GM06990 (cell line): Measurements from ENCODE around the gene RBMY1J.
"Not testable (repeated sequence)": the region's sequence is repeated elsewhere in the genome, so short reads cannot be mapped to it uniquely, and the experiment has no call there.

Source experiments
- DNase-seq: peaks from one replicate; pipeline ENCODE4 v3.0.0-alpha.2; 2011; ENCODE audit not compliant: insufficient read length; ENCODE audit errors: extremely low read depth
- H3K27me3 ChIP-seq: replicated peaks from 2 replicates; pipeline ENCODE4 v1.6.0; 2011; ENCODE audit warnings: low read length; ENCODE audit not compliant: control insufficient read depth, insufficient read depth
- H3K36me3 ChIP-seq: 2 replicates; pipeline ENCODE4 v1.5.1; 2011; ENCODE audit warnings: low read length; ENCODE audit not compliant: control insufficient read depth, insufficient read depth
- H3K4me3 ChIP-seq: replicated peaks from 2 replicates; pipeline ENCODE4 v1.5.1; 2011; ENCODE audit warnings: low read depth, mild to moderate bottlenecking, control low read depth, low read length
- TF ChIP-seq, protein P1 (sequence below): IDR thresholded peaks from 2 replicates; pipeline ENCODE4 v1.5.1; 2011; ENCODE audit warnings: low read length, control low read depth, mild to moderate bottlenecking, inconsistent platforms; ENCODE audit not compliant: insufficient read depth, poor library complexity, severe bottlenecking

The RBMY1J gene

DNA sequence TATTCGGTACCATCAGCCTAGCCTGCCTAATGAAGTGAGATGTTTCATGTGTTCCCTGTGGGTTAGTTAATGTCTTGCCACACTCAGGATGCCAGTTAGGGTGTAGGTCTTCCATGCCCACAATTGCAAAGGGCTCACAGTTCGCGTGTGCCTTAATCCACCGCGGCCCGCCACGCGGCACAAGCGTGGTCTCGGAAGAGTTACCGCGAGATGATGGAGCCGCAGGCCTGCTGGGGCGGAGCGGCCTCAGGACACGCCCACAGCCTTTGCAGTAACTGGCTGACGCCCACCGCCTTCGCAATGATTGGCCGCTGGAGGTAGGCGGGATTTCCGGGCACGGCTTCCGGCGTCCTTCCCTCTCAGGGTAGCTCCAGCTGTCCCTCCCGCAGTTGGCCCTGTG lies at the start of gene RBMY1J:
Gene RBMY1J (plus strand): TSS at position 301 of the 400 bp plus-strand sequence. CDS start 2,038 bp downstream, outside the sequence.
- not testable (repeated sequence) for H3K27me3 ChIP-seq, H3K36me3 ChIP-seq, DNase-seq

GRCh38 chrY:22367416-22367815 lies 35.8 kb upstream of the RBMY1J start:
- Histone ChIP-seq H3K27me3 (no peaks in the 10 kb centered on the region), H3K4me3 (no peak overlapping the region), H3K36me3 (no peaks in the 10 kb centered on the region)
- no peak for DNase-seq
- TF ChIP-seq, protein P1, sequence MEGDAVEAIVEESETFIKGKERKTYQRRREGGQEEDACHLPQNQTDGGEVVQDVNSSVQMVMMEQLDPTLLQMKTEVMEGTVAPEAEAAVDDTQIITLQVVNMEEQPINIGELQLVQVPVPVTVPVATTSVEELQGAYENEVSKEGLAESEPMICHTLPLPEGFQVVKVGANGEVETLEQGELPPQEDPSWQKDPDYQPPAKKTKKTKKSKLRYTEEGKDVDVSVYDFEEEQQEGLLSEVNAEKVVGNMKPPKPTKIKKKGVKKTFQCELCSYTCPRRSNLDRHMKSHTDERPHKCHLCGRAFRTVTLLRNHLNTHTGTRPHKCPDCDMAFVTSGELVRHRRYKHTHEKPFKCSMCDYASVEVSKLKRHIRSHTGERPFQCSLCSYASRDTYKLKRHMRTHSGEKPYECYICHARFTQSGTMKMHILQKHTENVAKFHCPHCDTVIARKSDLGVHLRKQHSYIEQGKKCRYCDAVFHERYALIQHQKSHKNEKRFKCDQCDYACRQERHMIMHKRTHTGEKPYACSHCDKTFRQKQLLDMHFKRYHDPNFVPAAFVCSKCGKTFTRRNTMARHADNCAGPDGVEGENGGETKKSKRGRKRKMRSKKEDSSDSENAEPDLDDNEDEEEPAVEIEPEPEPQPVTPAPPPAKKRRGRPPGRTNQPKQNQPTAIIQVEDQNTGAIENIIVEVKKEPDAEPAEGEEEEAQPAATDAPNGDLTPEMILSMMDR: no peak

More for the DNA sequence above, at the start of gene RBMY1J:
- H3K4me3 ChIP-seq: not testable (repeated sequence)

- TF ChIP-seq, protein P1: no peak
- Histone ChIP-seq H3K36me3 (no peaks in the 10 kb centered on the region), H3K27me3 (no peaks in the 10 kb centered on the region), H3K4me3 (no peak overlapping the region)
- no peak for DNase-seq
Observed at GRCh38 chrY:22370623-22371022, 32.6 kb upstream of the RBMY1J start.

- DNase-seq: no peak
- no peaks in the 10 kb centered on the region for H3K27me3 ChIP-seq
- TF ChIP-seq, protein P1: no peak
- no peaks in the 10 kb centered on the region for H3K36me3 ChIP-seq
- no peak overlapping the region for H3K4me3 ChIP-seq
Observed at GRCh38 chrY:22373494-22373893, 29.7 kb upstream of the RBMY1J start.

GRCh38 chrY:22444718-22445396 lies 41.6 kb downstream of the RBMY1J start:
- DNase-seq, H3K4me3 ChIP-seq, H3K36me3 ChIP-seq, H3K27me3 ChIP-seq: not testable (repeated sequence)

DNA sequence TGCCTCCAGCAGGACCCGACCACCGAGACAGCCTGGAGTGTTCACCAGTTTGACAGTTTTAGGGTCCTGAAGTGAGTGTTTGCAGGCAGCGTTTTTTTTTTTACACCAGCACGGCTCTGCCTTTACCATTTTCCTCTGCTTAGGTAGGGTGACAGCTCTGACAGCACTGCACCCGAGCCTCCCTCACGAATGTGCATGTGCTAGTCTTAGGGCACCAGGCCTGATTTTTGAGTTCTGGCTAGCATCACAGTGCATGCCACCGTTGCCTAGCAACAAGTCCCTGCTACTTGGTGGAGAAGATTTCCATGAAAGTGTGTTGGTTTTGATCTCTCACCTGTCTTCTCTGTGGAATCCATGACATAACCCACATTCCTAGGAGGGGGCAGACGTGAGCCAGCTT lies 52.3 kb downstream of the RBMY1J start:
- not testable (repeated sequence) for DNase-seq, H3K36me3 ChIP-seq, H3K4me3 ChIP-seq, H3K27me3 ChIP-seq

GRCh38 chrY:22461962-22462361 lies 58.8 kb downstream of the RBMY1J start:
- not testable (repeated sequence) for H3K36me3 ChIP-seq, H3K4me3 ChIP-seq, DNase-seq, H3K27me3 ChIP-seq
